Peyer's patch (tissue), 4 donors: ENCODE results near the gene SUCLG2.

Source experiments
- CTCF ChIP-seq, 6 experiments: fragments of 450-650 bp in 4 of 6; fragments of 200-600 bp in 2 of 6; sonication (generic) in 1 of 6; IDR thresholded peaks; one replicate each; pipeline ENCODE4 v1.5.1; 2017 to 2019; ENCODE audit warnings: antibody characterized with exemption in 6 of 6, mild to moderate bottlenecking in 3 of 6, moderate library complexity in 1 of 6
- POLR2A ChIP-seq, 2 donors: fragments of 450-650 bp; IDR thresholded peaks; one replicate each; pipeline ENCODE4 v1.5.1; 2017; ENCODE audit warnings: antibody characterized with exemption in 2 of 2, mild to moderate bottlenecking in 2 of 2, moderate library complexity in 2 of 2

DNA sequence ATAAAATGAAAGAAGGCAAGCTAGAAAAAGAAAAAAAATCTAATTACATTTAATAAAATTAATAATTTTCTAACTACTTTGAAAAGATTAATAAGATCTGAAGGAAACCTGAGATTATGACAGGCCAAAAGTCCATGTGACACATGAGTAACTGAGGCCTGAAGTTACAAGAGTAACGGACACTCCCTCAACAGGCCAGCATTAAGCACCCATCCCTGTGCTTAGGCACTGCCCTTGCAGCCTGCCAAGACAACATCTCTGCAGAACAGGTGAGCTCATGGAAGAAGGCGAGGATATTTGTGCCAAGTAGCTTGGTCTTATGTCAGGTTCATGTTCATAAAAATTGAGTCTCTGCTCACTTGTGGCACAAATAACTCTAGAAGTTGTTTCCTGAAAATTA lies 31.8 kb downstream of the SUCLG2 start:
- TF ChIP-seq POLR2A (IDR thresholded peaks at IDR 0.05) (no peak), CTCF (IDR thresholded peaks at IDR 0.05) (no peak)
